CD14-positive monocyte (primary cell): ENCODE data around the gene SLC6A6. TPM values are rescaled to one million over a fixed set of nuclear protein-coding genes. Genes with fewer than 3 reads are reported as not detected.

Experiments
- DNase-seq, 3 donors: peaks; one replicate each; pipeline ENCODE4 v3.0.0-alpha.2; 2011 to 2022
- H2AFZ ChIP-seq: 2 replicates; pipeline ENCODE4 v1.6.0; 2012; ENCODE audit warnings: mild to moderate bottlenecking, low read depth, low read length, inconsistent platforms; ENCODE audit not compliant: insufficient read depth, poor library complexity, severe bottlenecking
- H3K27ac ChIP-seq, 2 donors: 1 replicate in 1 of 2; 2 replicates in 1 of 2; pipeline ENCODE4 v1.5.1; 2012 to 2013; ENCODE audit warnings: low read length in 2 of 2, control low read depth in 1 of 2, inconsistent platforms in 1 of 2, low read depth in 1 of 2, mild to moderate bottlenecking in 1 of 2
- H3K27me3 ChIP-seq, 2 donors: one replicate each; pipeline versions ENCODE4 v1.6.0 to v1.6.1; 2011 to 2013; ENCODE audit warnings: low read length in 2 of 2; ENCODE audit not compliant: control insufficient read depth in 2 of 2, insufficient read depth in 2 of 2
- H3K36me3 ChIP-seq, 2 donors: replicated peaks in 1 of 2; 1 replicate in 1 of 2; 2 replicates in 1 of 2; pipeline versions ENCODE4 v1.5.1 to v1.6.1; 2012 to 2013; ENCODE audit warnings: low read length in 2 of 2, control low read depth in 1 of 2, inconsistent platforms in 1 of 2, mild to moderate bottlenecking in 1 of 2; ENCODE audit not compliant: insufficient read depth in 2 of 2, control insufficient read depth in 1 of 2
- H3K4me1 ChIP-seq, 2 donors: 1 replicate in 1 of 2; 2 replicates in 1 of 2; pipeline versions ENCODE4 v1.5.1 to v1.6.1; 2012 to 2013; ENCODE audit warnings: low read length in 2 of 2, control low read depth in 1 of 2, inconsistent platforms in 1 of 2, mild to moderate bottlenecking in 1 of 2, moderate library complexity in 1 of 2; ENCODE audit not compliant: insufficient read depth in 2 of 2, control insufficient read depth in 1 of 2
- H3K4me2 ChIP-seq: replicated peaks from 2 replicates; pipeline ENCODE3; 2012; ENCODE audit warnings: low read length, moderate library complexity, mild to moderate bottlenecking; ENCODE audit not compliant: poor library complexity, severe bottlenecking; ENCODE audit errors: extremely low read depth
- H3K4me3 ChIP-seq, 3 experiments: fragments of 200-600 bp in 1 of 3; sonication (generic) in 1 of 3; replicated peaks in 1 of 3; 1 replicate in 2 of 3; 2 replicates in 1 of 3; pipeline ENCODE4 v1.5.1; 2011 to 2013; ENCODE audit warnings: low read length in 3 of 3, mild to moderate bottlenecking in 3 of 3, control low read depth in 2 of 3, low read depth in 2 of 3, inconsistent platforms in 1 of 3, moderate library complexity in 1 of 3
- H3K79me2 ChIP-seq: 2 replicates; pipeline ENCODE4 v1.6.0; 2012; ENCODE audit warnings: mild to moderate bottlenecking, control low read depth, inconsistent platforms, low read length, moderate library complexity; ENCODE audit not compliant: insufficient read depth
- H3K9ac ChIP-seq: 2 replicates; pipeline ENCODE4 v1.6.0; 2017; ENCODE audit warnings: low read length, mild to moderate bottlenecking; ENCODE audit not compliant: insufficient read depth, poor library complexity, severe bottlenecking
- H3K9me3 ChIP-seq, 2 donors: replicated peaks in 1 of 2; 1 replicate in 1 of 2; 2 replicates in 1 of 2; pipeline versions ENCODE4 v1.5.1 to v1.6.1; 2012 to 2013; ENCODE audit warnings: low read length in 2 of 2, control low read depth in 1 of 2; ENCODE audit not compliant: control insufficient read depth in 1 of 2, insufficient read depth in 1 of 2
- H4K20me1 ChIP-seq: 2 replicates; pipeline ENCODE4 v1.6.0; 2012; ENCODE audit warnings: mild to moderate bottlenecking, low read length, control low read depth, moderate library complexity; ENCODE audit not compliant: insufficient read depth
- H3K27ac Mint-ChIP-seq, 7 donors: one replicate each; pipeline ENCODE4 v1.8.0; 2020; ENCODE audit warnings: mild to moderate bottlenecking in 7 of 7, mixed read lengths in 7 of 7, moderate library complexity in 6 of 7, inconsistent platforms in 2 of 7
- H3K27me3 Mint-ChIP-seq, 3 donors: one replicate each; pipeline ENCODE4 v1.8.0; 2021 to 2022; ENCODE audit warnings: low read depth in 3 of 3, mild to moderate bottlenecking in 3 of 3, mixed read lengths in 3 of 3, moderate library complexity in 3 of 3, inconsistent platforms in 1 of 3
- H3K36me3 Mint-ChIP-seq, 2 donors: one replicate each; pipeline ENCODE4 v1.8.0; 2020; ENCODE audit warnings: mixed read lengths in 2 of 2, inconsistent platforms in 1 of 2, mild to moderate bottlenecking in 1 of 2
- H3K4me1 Mint-ChIP-seq: one replicate; pipeline ENCODE4 v1.8.0; 2020; ENCODE audit warnings: mild to moderate bottlenecking, mixed read lengths
- H3K4me3 Mint-ChIP-seq, 2 donors: one replicate each; pipeline ENCODE4 v1.8.0; 2020; ENCODE audit warnings: mild to moderate bottlenecking in 2 of 2, mixed read lengths in 2 of 2, moderate library complexity in 1 of 2
- H3K9me3 Mint-ChIP-seq, 7 donors: one replicate each; pipeline ENCODE4 v1.8.0; 2020 to 2022; ENCODE audit warnings: mixed read lengths in 7 of 7, mild to moderate bottlenecking in 6 of 7, moderate library complexity in 6 of 7, inconsistent platforms in 2 of 7
- CTCF ChIP-seq: fragments of 200-600 bp; IDR thresholded peaks from one replicate; pipeline ENCODE4 v1.8.0; 2022; ENCODE audit warnings: antibody characterized with exemption, mild to moderate bottlenecking
- WGBS: methylation state at CpG from one replicate; pipeline ENCODE4 v1.1.5; 2013; ENCODE audit warnings: missing lambda C conversion rate; ENCODE audit not compliant: insufficient coverage; 5-methylcytosine and 5-hydroxymethylcytosine counted together
- intact Hi-C, 2 donors: fragments of 100-400 bp; cut with micrococcal nuclease; formaldehyde crosslinking; loops; one replicate each; pipeline versions ENCODE4 v1.15.0 to v1.15.1; 2023
- polyA plus RNA-seq, 3 donors: library from polyadenylated mRNA; depleted of rRNA in 1 of 3; unstranded in 2 of 3; stranded (reverse) in 1 of 3; fragments of 300-500 nt in 2 of 3; fragments of >200 nt in 1 of 3; fragmentation: Illumina TruSeq in 2 of 3; gene quantifications; 1 replicate in 2 of 3; 2 replicates in 1 of 3; pipeline ENCODE4 v1.2.3, GENCODE V29; 2012 to 2021

The SLC6A6 gene
- polyA plus RNA-seq, 3 donors: 18.4 to 136 (median 24.5) TPM

GRCh38 chr3:14534516-14535191 is 132.2 kb downstream of the SLC6A6 start:
- intact Hi-C loops: no loop called here
- no peak for DNase-seq
- 46% methylated on average over 16 of the region's 20 CpGs for WGBS
- Mint-ChIP-seq H3K4me3 (no peak overlapping the region), H3K9me3 (peaks cover 0 to 2% (median 0%) of the 10 kb centered on the region in 7 donors), H3K4me1 (no peaks in the 10 kb centered on the region), H3K27ac (no peak overlapping the region), H3K27me3 (peaks cover 4 to 21% (median 7%) of the 10 kb centered on the region in 3 donors), H3K36me3 (no peaks in the 10 kb centered on the region)
- no peaks in the 10 kb centered on the region for H4K20me1 ChIP-seq
- H3K4me2 ChIP-seq: no peak overlapping the region
- H3K27ac ChIP-seq: no peak overlapping the region
- no peaks in the 10 kb centered on the region for H3K36me3 ChIP-seq
- H3K9me3 ChIP-seq: no peaks in the 10 kb centered on the region
- TF ChIP-seq CTCF: no peak
- H3K79me2 ChIP-seq: no peaks in the 10 kb centered on the region
- no peak overlapping the region for H2AFZ ChIP-seq
- H3K27me3 ChIP-seq: peaks cover 0 to 8% of the 10 kb centered on the region in 2 donors
- no peak overlapping the region for H3K9ac ChIP-seq
- H3K4me1 ChIP-seq: no peaks in the 10 kb centered on the region
- H3K4me3 ChIP-seq: no peak overlapping the region

GRCh38 chr3:14535616-14536015 is 133.2 kb downstream of the SLC6A6 start:
- H3K4me1 ChIP-seq: no peaks in the 10 kb centered on the region
- H3K4me3 Mint-ChIP-seq: no peak overlapping the region

More at GRCh38 chr3:14535616-14536015, 133.2 kb downstream of the SLC6A6 start:
- Histone ChIP-seq H3K36me3 (no peaks in the 10 kb centered on the region), H2AFZ (no peak overlapping the region), H3K9ac (no peak overlapping the region), H3K27ac (no peak overlapping the region), H3K9me3 (no peaks in the 10 kb centered on the region), H3K4me2 (no peak overlapping the region), H3K4me3 (no peak overlapping the region), H4K20me1 (no peaks in the 10 kb centered on the region), H3K27me3 (peaks cover 0 to 7% of the 10 kb centered on the region in 2 donors), H3K79me2 (no peaks in the 10 kb centered on the region)
- no peak for DNase-seq
- Mint-ChIP-seq H3K4me1 (no peaks in the 10 kb centered on the region), H3K27me3 (peaks cover 4 to 24% (median 5%) of the 10 kb centered on the region in 3 donors), H3K36me3 (no peaks in the 10 kb centered on the region), H3K9me3 (peaks cover 0 to 2% (median 0%) of the 10 kb centered on the region in 7 donors), H3K27ac (no peak overlapping the region)
- TF ChIP-seq CTCF: no peak
- intact Hi-C loops: no loop called here
- WGBS: 85% methylated on average over 6 of the region's 6 CpGs
